Measurements from ENCODE around the gene TLE6.
"Not testable (repeated sequence)": the region's sequence is repeated elsewhere in the genome, so short reads cannot be mapped to it uniquely, and the experiment has no call there.

Gene TLE6

DNA sequence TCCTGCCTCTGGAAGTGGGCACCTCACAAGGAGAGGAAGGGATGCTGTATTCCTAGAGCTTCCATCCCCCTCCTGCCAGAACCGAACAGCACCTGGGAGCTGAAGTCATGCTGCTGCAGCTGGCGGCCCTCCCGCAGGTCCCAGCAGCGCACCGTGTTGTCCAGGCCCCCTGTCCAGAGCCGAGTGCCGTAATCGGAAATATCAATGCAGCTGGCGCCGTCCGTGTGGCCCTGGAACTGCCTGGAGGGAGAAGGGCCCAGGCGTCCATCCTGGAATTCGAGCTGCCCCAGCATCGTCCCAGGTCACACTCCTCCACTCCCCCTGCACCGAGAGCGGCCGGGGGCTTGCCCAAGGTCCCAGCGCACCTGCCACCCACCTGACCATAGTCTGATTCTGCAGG, 28.0 kb downstream of the TLE6 start:
- no peak for DNase-seq

GRCh38 chr19:3006075-3006767, 28.9 kb downstream of the TLE6 start:
- DNase-seq: no peak

DNA sequence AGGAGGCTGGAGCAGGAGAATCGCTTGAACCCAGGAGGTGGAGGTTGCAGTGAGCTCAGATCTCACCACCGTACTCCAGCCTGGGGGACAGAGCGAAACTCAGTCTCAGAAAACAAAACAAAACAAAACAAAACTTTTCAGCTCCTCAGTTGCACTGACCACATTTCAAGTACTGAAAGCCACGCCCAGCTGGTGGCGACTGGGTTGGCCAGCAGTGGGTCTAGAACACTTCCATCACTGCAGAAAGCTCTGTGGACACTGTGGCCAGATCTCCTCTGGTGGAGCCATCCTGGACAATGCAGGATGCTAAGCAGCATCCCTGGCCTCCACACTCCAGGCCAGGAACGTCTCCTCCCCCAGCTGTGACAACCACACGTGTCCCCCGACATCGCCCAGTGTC, 30.6 kb downstream of the TLE6 start:
- DNase-seq: no peak

DNA sequence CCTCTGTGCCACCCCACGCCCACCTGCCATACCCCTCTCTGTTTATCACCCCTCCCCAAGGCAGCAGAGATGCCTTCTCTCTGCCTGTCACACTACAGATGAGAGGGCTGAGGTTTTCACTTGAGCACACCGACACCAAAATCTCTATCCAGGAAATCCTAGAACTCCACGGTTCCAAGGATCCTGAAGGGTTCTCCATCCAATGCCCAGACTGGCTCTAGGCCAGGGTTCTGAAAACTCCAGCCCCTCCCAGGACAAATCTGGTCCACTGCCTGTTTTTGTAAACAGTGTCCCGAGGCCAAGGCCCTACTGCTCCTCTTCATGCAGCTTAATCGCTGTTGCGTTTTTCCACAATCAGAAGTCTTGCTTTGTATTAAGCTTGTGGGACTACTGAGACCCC, 31.6 kb downstream of the TLE6 start:
- no peak for DNase-seq

DNA sequence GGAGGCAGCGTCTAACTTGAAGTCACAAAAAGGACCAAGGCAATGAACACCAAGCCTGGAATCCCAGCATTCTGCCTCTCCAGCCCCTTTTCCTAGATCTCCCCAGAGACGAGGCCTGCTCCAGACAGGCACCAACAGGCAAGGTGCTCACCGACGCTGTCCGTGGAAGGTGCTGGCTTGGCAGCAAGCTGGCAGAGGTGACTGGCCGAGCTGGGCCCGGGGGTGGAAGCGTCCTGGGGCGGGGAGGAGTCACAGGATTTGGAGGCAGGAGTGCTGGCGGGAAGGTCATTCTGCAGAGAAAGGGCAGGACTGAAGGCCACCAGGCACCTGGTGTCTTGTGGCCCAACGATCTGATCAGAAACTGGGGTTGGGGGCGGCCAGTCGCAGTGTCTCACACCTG, 33.5 kb downstream of the TLE6 start:
- DNase-seq: no peak

DNA sequence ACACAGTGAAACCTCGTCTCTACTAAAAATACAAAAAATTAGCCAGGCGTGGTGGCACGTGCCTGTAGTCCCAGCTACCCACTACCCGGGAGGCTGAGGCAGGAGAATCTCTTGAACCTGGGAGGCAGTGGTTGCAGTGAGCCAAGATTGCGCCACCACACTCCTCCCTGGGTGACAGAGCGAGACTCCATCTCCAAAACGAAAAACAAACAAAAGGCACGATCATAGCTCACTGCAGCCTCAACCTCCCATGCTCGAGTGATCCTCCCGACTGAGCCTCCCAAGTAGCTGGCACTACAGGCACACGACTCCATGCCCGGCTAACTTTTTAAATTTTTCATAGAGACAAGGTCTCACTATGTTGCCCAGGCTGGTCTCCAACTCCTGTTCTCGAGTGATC, 34.7 kb downstream of the TLE6 start:
- not testable (repeated sequence) for DNase-seq

DNA sequence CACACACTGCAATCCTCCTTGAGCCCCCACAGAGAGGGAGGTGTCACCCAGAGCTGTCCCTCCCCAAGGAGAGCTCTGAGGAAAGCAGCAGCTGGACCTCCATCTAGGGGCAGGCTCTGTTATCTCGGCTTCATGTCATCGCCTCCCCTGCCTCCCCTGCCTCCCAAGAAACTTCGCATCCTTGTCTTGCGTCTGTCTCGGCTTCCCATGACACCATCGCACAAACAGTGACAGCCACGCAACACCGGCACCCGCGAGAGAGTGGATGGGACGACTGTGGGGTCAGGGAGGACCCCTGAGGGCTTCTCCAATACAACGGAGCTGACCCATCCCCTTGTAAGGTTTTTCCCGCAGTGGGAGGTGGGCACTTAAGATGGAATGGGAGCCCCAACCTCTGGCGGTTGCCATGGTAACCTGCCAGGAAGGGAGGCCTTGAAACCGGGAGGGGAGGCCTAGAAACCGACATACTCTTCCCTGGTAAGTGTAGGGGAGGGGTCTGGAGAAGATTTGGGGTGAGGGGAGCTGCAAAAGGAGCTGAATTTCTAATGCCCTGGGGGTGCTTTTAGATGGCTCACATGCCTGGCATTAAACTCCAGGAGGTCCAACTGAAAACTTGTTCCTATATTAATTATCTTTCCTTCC, 35.4 kb downstream of the TLE6 start:
- DNase-seq: no peak

DNA sequence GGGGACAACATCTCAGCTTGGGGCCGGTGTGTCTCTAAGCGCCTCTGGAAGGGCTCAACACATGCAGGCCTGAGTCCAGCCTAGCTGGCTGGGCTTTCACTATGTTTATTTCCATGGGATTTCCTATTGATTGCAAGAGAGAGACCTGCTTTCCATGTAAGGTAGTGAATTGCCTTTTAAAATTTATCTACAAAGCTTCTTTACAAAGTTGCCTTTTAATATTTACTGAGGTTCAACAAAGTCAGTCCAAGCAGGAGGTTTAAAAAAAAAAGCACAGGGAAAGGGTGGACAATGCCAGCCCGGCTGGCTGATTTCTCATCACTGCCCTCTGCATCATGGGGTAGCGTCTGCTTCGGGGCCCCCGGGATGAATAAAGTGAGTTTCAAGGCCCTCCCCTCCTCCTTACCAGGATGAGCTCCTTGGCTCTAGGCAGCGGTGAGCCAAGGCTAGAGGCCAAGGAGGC, 35.9 kb downstream of the TLE6 start:
- no peak for DNase-seq

GRCh38 chr19:3014135-3014534, 36.8 kb downstream of the TLE6 start:
- DNase-seq: no peak

GRCh38 chr19:3015126-3016057, 38.0 kb downstream of the TLE6 start:
- no peak for DNase-seq

DNA sequence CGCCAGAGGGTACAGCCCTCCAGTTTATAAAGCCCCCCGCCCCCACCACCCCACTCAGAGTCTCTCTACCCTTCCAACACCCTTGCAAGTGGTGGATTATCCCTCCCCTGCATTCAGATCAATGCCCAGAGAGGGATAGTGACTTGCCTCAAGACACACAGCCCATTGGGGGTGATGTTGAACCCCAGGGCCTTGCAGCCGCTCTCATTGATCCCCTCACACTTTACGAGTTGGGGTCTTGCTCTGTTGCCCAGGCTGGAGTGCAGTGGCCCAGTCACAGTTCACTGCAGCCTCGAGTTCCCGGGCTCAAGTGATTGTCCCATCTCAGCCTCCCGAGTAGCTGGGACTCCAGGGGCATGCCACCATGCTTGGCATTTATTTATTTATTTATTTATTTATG, 40.6 kb downstream of the TLE6 start:
- DNase-seq: no peak

- DNase-seq: no peak
Observed at GRCh38 chr19:3019211-3019854, 42.0 kb downstream of the TLE6 start.

GRCh38 chr19:3020321-3020960, 43.1 kb downstream of the TLE6 start:
- DNase-seq: no peak

DNA sequence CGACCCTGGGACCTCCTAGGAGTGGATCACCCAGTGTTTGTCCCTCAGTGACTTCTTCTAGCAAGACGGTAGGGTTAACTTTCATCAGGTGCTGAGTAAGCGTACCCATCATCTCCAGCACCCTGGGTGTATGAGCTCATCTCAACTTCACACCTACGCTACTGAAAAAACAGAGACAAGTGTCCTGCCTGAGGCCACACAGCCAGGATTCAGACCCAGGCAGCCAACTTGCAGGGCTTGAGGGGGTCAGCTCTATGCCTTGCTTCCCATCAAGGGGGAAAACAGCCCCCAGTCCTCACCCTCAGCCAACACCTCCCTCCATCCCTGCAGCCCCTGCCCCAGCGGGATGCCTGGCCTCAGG, 47.1 kb downstream of the TLE6 start:
- DNase-seq: no peak

- DNase-seq: no peak
Observed at GRCh38 chr19:3024870-3025548, 47.6 kb downstream of the TLE6 start.

GRCh38 chr19:3025549-3025886, 48.2 kb downstream of the TLE6 start:
- DNase-seq: no peak

- DNase-seq: no peak
Observed at GRCh38 chr19:3026768-3027167, 49.4 kb downstream of the TLE6 start.

DNA sequence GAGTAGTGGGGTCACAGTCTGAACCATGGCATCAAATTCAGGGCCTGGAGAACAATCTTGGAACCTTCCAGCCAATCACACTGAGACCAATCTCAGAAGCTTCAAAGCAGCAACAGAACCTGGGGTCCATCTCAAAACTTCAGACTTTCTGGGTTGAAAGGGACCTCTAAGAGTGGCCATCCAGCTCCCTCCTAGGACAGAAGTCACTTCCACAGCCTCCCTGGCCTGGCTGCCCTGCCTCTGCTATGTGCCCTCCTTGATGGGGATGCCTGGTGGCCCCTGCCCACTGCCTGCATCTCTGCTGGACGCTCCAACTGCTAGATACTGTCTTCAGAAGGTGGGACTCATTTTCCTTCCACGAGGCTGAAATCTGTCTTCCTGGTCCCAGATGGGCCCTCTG, 49.9 kb downstream of the TLE6 start:
- no peak for DNase-seq

- no peak for DNase-seq
Observed at GRCh38 chr19:3027981-3028304, 50.6 kb downstream of the TLE6 start.

GRCh38 chr19:3028305-3029064, 51.1 kb downstream of the TLE6 start:
- DNase-seq: no peak

DNA sequence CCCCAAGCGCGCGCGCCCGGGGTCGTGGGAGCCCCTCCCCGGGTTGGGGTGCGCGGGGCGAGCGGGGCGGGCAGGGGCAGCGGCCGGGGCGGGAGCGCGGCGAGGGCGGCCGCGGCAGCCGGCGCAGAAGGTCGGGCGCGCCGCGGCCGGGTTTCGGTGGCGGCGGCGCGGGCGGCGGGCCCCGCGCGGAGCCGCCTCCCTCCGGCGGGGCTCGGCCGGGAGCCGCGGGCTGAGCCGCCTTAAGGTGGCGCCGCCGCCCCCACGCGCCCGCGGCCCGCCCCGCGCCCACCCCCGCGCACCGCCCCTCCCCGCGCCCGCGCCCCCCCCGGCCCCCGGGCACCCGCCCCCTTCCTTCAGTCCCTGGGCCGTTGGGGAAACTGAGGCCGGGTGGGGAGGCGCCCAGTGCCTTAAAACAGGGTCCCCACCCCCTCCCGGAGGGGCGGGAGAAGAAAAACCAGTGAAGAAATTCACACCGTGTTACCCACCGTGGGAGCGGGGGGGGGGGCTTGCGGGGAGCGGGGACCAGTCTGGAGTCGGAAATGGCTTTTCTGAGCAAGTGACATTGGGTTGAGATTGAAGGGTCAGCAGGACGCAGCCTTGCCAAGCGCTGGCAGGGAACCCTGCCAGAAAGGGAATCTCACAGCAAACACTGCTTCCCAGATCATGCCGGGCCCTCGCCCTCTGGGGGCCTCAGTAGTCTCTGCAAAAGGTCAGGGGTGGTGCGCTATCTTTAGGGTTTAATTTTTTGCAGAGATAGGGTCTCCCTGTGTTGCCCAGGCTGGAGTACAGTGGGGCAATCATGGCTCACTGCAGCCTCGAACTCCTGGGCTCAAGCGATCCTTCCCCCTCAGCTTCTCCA, 51.9 kb downstream of the TLE6 start, which contains the start of gene TLE2:
TLE2 (minus strand) TSS at position 216 of the 859 bp plus-strand sequence. CDS start 376 bp downstream, outside the sequence.
- no peak for DNase-seq

Measured in GF-D8 (cell line).